Measurements from ENCODE around the gene GRK5.

DNA sequence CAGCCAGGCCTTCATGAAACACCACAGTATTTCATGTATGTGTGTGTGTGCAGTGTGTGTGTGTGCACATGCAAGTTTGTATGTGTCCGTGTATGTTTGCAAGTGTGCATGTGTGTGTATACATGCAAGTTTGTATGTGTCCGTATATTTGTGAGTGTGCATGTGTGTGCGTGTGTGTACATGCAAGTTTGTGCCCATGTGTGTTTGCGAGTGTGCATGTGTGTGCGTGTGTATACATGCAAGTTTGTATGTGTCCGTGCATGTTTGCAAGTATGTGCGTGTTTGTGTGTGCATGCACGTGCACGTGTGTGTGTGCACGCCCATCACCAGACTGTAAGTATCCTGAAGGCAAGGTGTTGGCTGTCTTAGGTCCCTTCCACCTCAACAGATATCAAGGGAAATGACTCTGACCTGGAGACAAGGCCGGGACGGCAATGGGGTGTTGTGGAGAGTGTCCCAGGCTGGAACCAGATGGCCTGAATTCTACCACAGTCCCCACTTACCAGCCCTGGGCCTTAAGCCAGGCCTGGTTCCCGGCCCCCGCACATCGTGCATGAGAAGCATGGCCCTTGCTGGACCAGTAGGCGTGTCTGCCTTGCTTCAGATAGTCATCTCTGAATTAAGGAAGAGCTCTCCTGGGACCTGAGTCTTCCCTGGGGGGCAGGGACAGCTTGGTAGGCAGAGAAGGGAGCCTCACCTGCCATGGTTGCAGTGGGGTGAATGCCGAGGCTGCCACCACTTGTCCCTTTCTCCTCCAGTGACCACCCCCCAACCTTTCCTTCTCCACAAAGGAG lies 140.0 kb downstream of the GRK5 start:
- TF ChIP-seq PKNOX1 (IDR thresholded peaks at IDR 0.05) (no peak), FOXA1 (IDR thresholded peaks at IDR 0.05) (no peak), BHLHE40 (IDR thresholded peaks at IDR 0.05; ENCODE audit: borderline replicate concordance) (no peak), FOXK2 (IDR thresholded peaks at IDR 0.05) (no peak), ELF4 (IDR thresholded peaks at IDR 0.05) (no peak), SUZ12 (IDR thresholded peaks at IDR 0.05) (no peak), TARDBP (IDR thresholded peaks at IDR 0.05) (no peak), NFRKB (IDR thresholded peaks at IDR 0.05) (no peak)

Measured in HEK293T (cell line).